HL-60/S4 treated with retinoic acid at 250 ng/mL for 4 days and 3 days (cell line): Measurements from ENCODE around the gene PRSS56.

Experiments used
- in situ Hi-C: fragments of 300-500 bp; cut with MboI; formaldehyde crosslinking; loops from 2 replicates; pipeline ENCODE4 v1.7.0; 2022; ENCODE audit warnings: low sequenced_read_pairs

PRSS56 gene

GRCh38 chr2:232519581-232520438 lies at the start of gene PRSS56:
Gene PRSS56, plus strand, starts transcription at chr2:232520388. Its CDS starts 211 bp downstream, at chr2:232520599.
- in situ Hi-C loops = no loop called here

GRCh38 chr2:232473467-232473890 lies 46.7 kb upstream of the PRSS56 start:
- in situ Hi-C loops = no loop called here

- in situ Hi-C loops = no loop called here
Observed at GRCh38 chr2:232476045-232476444, 44.1 kb upstream of the PRSS56 start.

GRCh38 chr2:232476791-232477190 lies 43.4 kb upstream of the PRSS56 start:
- in situ Hi-C loops = no loop called here

GRCh38 chr2:232477751-232478510 lies 42.3 kb upstream of the PRSS56 start:
- in situ Hi-C loops = no loop called here

- in situ Hi-C loops = no loop called here
Observed at GRCh38 chr2:232478571-232479340, 41.4 kb upstream of the PRSS56 start.

- in situ Hi-C loops = no loop called here
Observed at GRCh38 chr2:232479341-232480200, 40.6 kb upstream of the PRSS56 start.

GRCh38 chr2:232480201-232481190 lies 39.7 kb upstream of the PRSS56 start:
- in situ Hi-C loops = no loop called here

GRCh38 chr2:232481322-232482140 lies 38.7 kb upstream of the PRSS56 start:
- in situ Hi-C loops = no loop called here

- in situ Hi-C loops = no loop called here
Observed at GRCh38 chr2:232482301-232483238, 37.6 kb upstream of the PRSS56 start.

GRCh38 chr2:232483311-232483922 lies 36.8 kb upstream of the PRSS56 start:
- in situ Hi-C loops = no loop called here

- in situ Hi-C loops = no loop called here
Observed at GRCh38 chr2:232483923-232484627, 36.1 kb upstream of the PRSS56 start.

- in situ Hi-C loops = no loop called here
Observed at GRCh38 chr2:232484628-232485347, 35.4 kb upstream of the PRSS56 start.

- in situ Hi-C loops = no loop called here
Observed at GRCh38 chr2:232485348-232485756, 34.8 kb upstream of the PRSS56 start.

GRCh38 chr2:232485757-232486557 lies 34.2 kb upstream of the PRSS56 start:
- in situ Hi-C loops = no loop called here
